NCI-H146 treated with DMSO at 0.1 percent for 48 hours (cell line): ENCODE measurements around the gene RNF220.

ENCODE experiments used
- DNase-seq: peaks from one replicate; lab custom pipeline; 2025; ENCODE audit not compliant: unreplicated experiment; lab: John Stamatoyannopoulos, UW

Gene RNF220

DNA sequence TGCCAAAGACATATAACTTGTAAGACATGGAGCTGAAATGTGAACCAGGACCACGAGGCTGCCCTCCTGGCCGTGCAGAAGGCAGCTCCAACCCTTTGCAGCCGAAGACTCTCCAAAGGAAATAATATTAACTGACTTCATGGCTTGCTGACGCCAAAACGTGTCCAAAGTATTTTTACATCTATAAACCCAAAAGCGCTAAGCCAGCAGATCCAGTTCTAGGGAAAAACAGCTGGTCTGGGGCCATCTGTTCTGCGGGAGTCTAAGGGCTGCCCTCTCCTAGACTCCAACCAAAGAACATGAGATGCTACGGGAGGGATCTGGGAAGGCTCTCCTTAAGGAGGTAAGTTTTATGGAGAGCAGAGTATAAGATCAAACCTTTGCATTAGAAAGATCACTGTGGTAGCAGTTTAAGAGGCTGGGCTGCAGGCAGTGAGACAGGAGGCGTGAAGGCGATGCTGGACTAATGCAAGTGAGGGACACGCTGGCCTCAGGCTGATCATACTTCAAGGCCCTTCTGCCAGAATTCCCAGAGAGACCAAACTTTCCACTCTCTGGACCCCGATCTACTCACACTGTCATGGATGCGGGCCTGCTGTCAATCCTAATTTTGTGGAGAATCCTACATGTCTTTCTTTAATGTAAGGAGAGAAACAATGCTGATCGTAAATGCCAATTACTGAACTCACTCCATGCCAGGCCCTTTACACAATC is 268.1 kb downstream of the RNF220 start:
- no peak for DNase-seq

DNA sequence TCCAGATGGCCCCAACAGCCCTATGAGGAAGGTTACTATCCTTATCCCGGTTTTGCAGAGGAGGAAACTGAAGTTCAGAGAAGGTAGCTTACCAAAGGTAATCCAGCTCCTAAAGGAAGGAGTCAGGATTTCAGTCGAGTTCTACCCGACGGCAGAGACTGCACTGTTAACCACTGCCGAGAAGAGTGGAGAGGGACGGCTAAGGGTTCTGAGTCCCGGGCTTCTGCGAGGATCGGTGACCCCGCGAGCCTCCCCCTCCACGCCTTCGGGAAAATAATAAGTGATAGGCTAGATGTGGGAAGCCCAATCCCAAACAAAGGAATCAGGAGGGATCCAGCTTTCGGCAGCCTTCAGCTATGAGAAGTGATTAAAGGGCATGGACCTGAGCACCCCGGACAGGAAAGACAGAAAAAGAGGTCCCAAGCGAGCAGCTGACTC is 268.6 kb downstream of the RNF220 start:
- no peak for DNase-seq

DNA sequence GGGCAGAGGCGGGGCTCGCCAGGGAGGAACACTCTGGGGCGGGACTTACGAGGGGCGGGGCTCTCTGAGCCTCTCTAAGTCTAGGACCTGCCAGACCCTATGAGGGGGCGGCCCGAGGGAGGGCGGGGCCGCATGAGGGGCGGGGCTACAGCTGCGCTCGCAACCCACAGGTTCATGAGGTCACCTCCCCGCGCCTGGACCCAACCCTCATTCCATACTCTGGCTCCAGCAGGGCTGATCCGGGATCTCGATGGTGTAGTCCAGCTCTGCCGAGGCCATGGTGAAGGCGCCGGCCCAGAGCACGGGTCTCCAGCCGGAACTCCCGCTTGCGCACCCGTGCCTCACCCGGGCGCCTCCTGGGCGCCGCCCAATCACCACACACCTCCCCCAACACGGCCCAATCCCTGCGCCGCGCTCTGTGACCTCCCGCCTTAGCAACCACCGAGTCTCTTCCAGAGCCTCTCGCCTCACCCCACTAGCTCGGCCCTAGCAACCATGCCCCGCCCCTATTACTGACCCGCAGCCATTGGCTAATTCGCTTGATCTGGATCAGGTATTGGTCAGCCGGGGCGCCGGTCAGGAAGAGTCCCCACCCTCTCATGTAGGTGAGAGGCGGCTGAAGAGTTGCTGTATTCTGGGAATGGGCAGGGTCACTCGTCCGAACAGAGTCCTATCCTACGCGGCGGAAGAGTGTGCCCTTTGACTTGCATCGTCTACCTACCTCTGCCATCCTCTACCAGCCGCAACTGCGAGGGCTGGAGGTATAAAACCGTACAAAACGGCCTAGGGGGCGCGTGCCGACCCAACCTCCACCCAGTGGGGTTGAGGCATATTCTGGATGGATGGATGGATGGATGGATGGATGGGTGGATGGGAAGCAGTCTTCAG is 269.3 kb downstream of the RNF220 start, which contains the start of the genes ARMH1 and TMEM53:
ARMH1 (plus strand) TSS at position 602 of the 888 bp plus-strand sequence. CDS start 14,984 bp downstream, outside the sequence.
TMEM53 (minus strand) TSS at position 369 of the 888 bp plus-strand sequence; CDS start at position 279, 90 bp downstream.
- DNase-seq, result peak; percentile 92

DNA sequence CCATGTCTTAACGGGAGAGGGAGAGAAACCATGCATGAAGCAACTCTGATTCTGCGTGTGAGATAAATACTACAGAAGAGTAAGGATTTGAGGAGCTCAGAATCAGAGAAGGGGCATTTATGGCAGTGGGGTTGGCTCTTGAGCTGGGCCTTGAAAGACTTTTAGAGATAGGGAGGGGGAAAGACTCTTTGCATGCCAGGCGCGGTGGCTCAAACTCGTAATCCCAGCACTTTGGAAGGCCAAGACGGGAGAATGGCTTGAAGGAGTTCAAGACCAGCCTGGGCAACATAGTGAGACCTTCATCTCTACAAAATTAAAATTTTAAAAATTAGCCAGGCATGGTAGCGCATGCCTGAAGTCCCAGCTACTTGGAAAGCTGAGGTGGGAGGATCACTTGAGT is 270.1 kb downstream of the RNF220 start:
- DNase-seq, result no peak

DNA sequence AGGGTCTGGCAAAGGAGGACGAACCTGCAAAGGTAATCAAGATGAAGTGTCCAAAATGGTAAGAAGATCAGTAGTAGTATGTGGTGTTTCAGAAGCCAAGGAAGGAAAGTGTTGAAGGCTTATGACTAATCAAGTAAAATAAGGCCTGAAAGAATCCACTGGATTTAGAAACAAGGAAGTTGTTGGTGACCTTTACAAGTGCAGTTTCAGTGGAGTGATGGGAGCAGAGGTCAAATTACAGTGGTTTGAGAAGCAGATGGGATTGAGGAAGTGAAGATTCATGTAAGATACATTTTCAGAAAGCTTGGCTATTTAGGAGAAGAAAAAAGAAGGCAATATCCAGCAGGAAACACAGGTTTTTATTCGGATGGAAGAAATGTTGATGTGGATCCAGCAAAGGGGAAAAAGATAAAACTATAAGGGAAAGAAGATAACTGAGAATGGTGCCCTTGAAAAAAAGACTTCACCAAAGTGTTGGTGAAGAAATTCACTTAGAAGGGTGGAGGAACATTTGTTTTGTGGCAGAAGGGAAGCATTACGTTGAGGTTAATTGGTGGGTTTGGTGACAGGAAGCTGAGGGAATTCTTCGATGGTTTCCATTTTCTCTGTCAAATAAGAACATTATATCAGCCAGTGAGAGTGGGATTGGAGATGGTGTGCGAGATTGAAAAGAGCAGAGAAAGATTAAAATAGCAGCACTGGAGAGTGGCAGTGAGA is 271.6 kb downstream of the RNF220 start:
- no peak for DNase-seq

DNA sequence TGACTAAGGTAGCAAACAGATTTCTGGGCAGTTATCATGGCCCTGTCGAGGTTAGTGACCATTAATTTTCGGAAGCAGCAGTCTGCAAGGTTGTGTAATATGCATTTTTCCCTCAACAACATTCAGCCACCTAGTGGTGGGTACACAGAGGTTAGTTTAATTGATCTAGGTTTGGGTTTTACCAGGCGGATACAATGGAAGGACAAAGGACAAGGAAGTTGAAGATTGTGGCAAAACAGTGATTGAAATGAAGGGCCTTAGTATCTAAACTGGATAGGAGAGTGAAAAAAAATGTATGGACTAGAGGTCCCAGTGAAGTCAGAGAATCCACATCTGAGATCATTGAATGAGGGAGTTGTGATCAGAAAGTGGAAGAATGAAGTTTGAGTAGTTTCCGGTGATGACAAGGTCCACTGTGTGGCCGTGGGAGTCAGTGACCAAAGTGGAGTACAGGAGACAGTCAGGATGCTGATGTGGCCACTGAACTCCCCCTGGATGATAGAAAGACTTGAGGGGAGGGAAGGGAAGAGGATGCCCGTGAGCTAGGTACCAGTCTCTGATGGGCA is 272.2 kb downstream of the RNF220 start:
- DNase-seq, result peak; percentile 7

DNA sequence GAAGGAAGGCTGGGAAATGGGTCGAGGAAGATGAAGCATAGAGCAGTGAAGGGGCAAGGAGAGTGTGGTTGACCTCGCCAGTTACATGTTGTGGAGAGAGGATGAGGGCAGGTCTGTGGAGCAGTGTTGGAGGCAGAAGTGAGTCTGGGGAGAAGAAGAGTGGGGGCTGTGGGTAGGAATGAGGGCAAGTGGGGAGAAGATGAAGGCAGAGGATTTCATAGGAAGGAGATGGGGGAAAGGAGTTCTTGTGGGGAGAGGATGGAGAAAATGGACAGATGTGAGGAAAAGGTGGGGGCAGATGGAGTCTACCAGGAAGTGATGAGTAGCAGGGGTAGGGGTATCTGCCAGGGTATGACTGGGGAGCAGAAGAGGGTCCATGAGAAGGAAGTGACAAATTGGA is 273.1 kb downstream of the RNF220 start:
- no peak for DNase-seq

DNA sequence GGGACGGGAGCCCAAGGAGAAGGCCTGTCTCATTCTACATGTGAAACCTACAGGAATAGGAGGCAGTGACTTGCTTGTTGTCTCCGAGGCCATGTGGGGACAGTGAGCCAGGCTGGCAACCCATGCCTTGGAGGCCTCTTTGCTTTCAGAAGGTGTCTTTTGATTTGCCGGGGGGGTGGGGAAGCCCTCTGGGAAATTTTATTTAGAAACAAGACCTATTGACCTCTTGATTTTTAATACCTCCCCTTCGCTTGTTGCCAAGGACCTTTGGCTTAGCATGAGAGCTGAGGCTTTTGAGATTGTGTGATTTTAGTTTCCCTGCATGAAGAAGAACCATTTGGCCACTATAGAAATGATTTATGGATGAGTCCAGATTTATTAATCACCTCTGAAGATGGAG is 273.6 kb downstream of the RNF220 start:
- no peak for DNase-seq

DNA sequence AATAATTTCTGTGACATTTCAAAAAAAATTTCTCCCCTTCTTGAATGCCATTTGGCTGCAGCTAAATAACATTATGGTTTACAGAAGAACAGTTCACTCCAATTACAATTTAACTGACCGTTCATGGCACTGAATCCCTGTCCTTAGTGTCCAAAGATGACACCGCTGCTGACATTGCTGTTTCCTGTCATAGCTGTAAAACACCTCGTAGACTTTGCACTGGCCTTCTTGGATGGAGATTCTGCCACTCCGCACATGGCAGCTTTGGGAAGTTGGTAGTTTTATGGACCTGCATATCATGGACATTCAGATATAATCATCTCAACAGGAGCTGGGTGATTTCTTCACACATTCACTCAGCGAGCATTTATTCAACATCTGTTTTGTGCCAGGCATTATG is 274.4 kb downstream of the RNF220 start:
- DNase-seq, result no peak

DNA sequence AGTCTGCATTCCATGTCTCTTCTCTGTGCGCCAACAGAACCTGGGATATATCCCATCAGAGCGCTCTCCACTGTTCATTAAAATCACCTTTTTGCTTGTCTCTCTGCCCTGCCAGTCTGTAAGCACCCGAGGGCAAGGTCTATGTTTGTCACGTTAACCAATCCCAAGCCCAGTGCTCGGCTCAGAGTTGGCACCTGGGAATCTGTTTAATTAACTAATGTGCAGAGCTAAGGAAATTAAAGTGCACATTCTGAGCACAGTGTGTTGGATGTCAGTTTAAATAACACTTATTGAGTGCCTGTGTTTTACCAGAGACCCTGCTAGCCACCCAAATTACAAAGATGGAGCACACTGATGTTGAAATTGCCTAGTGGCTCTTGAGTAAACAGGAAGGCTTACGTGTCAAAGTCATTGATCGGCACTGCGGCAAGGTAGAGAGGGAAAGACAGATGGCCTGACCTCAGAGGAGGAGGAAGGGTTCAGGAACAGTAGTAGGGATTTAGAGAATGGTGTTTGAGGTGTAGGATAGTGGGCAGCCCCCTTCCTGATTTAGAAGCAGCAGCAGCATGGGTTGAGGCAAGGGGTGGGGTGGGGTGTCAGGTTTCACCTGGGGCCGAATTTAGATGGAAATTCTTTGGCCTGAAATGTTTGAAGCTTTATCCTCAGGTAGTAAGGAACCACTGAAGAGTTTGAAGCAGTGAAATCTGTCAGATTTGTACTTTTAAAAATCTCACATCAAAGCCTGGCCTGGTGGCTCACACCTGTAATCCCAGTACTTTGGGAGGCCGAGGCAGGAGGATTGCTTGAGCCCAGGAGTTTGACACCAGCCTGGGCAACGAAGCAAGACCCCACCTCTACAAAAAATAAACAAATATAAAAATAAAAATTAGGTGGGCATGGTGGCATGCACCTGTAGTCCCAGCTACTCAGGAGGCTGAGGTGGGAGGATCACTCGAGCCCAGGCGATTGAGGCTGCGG is 277.1 kb downstream of the RNF220 start:
- DNase-seq, result peak; percentile 38

DNA sequence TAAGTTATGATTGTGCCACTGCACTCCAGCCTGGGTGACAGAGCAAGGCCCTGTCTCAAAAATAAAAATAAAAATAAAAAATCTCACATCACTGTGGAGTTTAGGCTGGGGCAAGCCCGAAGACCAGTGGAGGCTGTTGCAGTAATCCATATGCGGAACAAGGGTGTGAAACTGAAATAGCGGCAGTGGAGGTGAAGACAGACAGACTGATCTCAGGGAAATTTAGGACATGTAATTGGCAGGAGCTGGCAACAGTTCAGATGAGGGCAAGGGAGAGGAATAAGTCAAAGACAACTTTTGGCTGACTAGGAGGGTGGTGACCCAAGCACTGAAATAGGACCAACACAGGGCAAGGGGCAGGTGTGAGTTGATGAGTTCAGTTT is 277.8 kb downstream of the RNF220 start:
- DNase-seq, result no peak

DNA sequence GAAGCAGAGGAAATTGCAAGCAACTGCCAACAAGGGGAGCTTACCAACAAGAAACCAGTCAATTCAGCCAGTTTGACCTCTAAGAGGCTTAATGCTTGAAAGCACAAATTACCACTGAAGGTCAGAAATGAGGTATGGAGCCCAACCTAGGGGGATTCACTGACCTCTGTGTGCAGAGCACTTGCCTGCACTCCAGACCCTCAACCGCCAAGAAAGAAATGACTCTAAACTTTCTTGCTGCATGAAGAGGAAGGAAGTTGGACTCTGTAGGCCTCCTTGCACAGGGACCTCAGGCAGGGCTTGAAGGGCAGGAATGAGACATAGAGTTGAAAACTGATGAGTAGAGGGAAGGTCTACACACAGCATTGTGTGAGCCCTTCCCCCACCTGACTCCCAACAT is 279.5 kb downstream of the RNF220 start:
- no peak for DNase-seq

DNA sequence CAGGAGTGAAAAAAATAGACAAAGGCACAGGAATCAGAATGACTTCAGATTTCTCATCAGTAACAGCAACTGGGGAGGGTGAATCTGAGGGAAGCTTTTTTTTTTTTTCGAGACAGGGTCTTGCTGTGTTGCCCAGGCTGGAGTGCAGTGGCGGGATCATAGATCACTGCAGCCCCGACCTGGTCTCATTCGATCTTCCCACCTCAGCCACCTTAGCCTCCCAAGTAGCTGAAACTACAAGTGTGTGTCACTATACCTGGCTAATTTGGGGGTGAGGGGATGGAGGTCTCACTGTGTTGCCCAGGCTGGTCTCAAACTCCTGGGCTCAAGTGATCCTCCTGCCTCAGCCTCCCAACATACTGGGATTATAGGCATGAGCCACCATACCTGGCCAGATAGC is 280.2 kb downstream of the RNF220 start:
- DNase-seq, result no peak

DNA sequence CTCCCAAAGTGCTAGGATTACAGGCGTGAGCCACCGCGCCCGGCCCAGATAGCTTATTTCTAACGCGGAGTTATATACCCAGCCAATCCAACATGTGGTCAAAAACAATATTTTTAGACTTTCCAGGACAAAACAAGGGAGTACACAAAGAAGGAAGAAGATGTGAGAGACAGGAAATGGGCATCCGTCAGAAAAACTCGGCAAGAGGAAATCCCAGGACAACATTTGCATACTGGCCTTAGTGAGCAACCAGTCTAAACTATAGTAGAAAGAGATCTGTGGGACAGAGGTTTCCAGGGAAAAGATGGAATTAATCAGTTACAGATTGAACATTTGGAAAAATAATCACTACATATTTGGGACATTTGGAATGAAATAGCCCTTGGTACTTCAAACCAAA is 280.8 kb downstream of the RNF220 start:
- no peak for DNase-seq

DNA sequence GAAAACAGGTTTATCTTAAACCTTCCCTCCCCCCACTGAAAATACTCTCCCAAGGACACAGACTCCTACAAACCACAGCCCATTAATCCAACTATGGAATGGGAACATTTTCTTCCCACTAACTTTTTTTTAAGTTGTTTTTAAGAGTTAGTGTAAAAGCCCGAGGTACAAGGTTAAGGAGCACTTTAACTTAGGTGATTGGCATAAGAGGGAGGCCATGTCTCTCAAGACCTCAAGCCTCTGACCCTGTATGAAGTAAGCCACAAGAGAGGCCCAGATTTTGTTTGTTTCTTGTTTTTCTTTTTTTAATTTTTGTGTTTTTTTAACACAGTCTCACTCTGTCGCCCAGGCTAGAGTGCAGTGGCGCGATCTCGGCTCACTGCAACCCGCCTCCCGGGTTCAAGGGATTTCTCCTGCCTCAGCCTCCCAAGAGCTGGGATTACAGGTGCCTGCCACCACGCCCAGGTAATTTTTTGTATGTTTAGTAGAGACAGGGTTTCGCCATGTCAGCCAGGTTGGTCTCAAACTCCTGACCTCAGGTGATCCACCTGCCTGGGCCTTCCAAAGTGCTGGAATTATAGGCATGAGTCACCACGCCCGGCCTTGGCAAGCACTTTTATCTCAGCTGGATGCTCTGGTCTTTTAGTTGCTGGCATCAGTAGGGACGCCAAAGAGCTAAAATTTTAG is 283.8 kb downstream of the RNF220 start:
- no peak for DNase-seq

DNA sequence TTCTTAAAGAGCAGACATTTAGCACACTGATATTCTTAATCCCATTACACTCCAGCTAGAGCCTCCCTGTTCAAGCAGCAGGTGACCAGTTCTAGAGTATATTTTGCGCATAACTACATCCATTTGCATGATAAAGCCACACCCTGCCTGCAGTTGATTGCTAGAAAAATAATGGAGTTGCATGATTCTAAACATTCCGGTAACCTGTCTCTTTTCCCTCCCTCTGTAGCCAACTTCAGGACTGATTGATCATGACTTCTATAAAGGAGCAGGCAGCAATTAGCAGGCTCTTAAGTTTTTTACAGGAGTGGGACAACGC is 284.4 kb downstream of the RNF220 start:
- DNase-seq, result no peak

DNA sequence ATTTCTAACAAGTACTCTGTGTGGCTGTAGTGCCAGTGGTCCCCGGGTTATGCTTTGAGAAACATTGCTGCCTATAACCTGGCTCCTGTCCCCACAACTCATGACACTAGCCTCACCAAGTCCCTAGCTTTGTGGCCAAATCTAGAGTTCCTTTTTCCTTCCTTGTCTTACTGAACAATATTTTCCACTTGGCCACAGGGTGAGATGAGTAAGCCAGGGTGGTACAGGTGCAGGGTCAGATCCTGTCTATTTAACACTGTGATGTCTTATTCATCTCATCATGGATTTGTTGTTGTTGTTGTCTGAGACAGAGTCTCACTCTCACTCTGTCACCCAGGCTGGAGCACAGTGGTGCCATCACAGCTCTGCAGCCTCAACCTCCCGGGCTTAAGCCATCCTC is 288.1 kb downstream of the RNF220 start:
- DNase-seq, result no peak

DNA sequence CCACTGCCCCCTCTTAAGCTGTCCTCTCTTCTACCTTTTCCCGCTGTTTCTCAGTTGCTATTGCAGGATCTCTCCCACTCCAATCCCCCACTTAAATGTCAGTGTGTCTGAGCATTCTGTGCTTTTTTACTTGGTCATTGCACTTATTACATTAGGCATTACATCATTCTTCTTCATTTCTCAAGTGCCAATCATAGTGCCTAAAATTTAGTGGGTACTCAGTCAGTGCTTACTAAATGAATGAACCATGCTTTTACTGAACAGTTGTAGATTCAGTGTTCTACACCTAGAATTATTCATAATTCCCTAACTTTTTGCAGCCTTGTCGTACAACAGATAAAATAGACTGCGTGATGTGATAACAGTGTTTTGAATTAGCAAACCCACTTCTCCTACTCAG is 288.8 kb downstream of the RNF220 start:
- DNase-seq, result no peak

DNA sequence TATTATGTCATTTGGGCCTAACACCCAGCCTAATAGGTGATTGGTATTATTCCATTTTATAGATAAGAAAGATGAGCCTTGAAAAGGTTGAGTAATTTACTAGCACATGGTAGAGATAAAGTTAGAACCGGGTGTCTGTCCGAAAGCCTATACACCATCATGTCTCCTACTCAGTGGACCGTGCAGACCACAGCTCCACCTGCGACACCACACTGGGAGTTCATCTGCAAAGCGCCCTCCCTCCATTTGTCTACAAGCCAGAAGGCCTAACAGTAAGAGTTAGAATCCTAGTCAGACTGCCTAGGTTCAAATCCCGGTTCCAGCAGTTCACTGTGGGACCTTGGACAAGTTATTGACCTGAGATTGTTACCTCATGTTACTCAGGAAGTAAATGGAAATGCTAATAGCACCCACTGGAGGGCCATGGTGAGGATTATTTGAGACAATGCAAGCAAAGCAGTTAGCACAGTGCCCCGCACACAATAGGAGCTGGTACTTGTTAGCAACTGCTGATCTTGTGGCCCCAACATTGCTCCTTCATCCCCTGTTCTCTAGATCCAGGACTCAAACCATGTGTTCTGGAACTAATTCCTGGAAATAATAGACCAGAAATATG is 289.9 kb downstream of the RNF220 start:
- no peak for DNase-seq
